Esophagus muscularis mucosa (tissue), 3 donors: Measurements from ENCODE around the gene PLIN4.

ENCODE experiments used
- CTCF ChIP-seq, 3 experiments: fragments of 200-600 bp in 2 of 3; fragments of 450-650 bp in 1 of 3; sonication (generic) in 2 of 3; IDR thresholded peaks; one replicate each; pipeline ENCODE4 v1.5.1; 2017 to 2019; ENCODE audit warnings: antibody characterized with exemption in 3 of 3, mild to moderate bottlenecking in 2 of 3, moderate library complexity in 1 of 3
- POLR2A ChIP-seq: fragments of 450-650 bp; IDR thresholded peaks from one replicate; pipeline ENCODE4 v1.6.1; 2017; ENCODE audit warnings: antibody characterized with exemption, moderate library complexity, mild to moderate bottlenecking, low read depth

GRCh38 chr19:4504891-4505569 lies 13.3 kb downstream of the PLIN4 start:
- TF ChIP-seq CTCF (IDR thresholded peaks at IDR 0.05) (no peak), POLR2A (no peak)
